ENCODE data around the gene SLC8A1.

The SLC8A1 gene

DNA sequence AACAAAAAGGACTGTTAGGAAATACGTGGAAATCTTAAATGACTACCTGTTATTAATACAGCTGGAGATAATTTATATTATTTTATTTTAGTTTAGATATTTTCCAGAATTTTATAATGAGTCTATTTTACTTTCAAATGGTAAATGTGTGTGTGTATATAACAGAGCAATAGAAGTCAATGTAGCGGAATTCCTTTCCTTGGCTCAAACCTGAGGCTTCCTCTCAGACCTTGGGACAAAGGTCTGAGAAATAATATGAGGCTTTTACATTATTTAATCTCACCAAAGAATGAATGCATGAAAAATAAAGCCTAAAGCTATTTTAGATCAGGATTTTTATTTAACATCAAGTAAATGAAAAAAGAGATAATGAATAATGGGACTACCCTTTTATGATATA is 65.7 kb downstream of the SLC8A1 start:
- no peak for DNase-seq (ENCODE audit: low spot score)

DNA sequence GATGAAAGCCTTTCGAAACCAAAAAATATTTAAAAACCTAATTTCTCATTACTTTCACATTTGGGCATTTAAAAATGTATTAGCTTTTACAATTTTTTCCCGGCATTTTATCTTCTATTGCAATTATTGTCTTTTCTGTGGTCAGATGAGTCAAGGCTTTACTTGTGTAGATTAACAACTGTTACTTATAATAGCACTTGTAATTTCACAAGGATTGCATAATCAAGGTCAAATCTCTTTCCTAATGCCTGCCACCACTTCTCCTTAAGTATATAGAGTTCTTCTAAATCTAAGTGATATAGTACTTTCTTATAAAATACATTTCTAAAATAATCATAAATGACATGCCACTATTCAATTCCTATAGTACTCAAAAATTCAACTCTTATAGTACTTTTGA is 67.2 kb downstream of the SLC8A1 start:
- peak; percentile 30 for DNase-seq (ENCODE audit: low spot score)

DNA sequence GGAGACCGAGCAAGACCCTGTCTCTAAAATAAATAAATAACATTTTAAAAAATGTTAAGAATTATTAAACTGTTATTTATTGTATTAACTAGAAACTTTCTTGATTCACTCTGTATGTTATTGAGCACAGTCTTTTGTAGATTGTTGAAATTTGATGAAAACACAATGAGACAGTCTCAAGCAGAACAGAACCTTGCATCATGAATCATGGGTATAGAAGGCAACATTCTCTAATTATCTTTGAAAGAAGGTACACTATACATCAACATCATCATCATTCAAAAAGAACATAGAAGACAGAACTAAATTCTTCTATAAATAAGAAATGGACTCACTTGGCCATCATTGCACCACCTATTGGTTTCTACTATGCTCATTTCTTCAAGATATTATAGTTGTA is 67.7 kb downstream of the SLC8A1 start:
- no peak for DNase-seq (ENCODE audit: low spot score)

DNA sequence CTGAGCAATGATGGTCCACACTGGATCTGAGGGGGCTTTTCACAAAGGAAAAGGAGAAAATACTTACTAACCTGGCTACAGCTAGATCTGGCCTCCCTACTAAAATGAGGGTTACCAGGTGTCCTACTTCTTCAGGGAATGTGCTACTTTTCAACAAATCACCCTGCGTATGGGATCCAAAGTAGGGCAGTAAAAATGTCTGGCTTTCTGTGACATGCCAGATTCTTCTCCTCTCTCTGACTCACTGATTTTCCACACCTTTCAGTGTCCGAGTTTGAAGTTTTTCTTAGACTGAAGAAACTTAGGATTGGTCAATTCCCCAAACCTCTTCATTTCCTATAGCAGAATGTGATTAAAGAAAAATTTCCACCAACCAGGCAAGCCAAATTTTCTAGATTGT is 71.2 kb downstream of the SLC8A1 start:
- no peak for DNase-seq (ENCODE audit: low spot score)

DNA sequence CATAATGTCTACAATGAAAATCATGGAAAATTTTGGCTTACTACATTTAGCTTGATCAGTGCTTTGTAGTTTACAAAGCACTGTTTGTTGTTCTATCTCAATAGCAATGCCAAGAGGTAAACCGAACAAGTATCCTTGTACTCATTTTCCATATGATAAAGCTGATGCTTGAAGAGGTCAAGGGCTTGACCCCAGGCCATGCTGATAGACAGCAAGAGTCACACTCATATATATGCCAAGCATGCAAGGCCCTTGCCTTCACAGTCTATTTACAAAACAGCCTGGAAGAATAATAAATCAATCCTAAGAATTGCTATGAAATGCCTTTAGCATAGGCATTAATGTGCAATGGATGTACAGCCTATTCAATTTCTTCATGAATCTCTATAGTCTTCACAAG is 71.8 kb downstream of the SLC8A1 start:
- no peak for DNase-seq (ENCODE audit: low spot score)

DNA sequence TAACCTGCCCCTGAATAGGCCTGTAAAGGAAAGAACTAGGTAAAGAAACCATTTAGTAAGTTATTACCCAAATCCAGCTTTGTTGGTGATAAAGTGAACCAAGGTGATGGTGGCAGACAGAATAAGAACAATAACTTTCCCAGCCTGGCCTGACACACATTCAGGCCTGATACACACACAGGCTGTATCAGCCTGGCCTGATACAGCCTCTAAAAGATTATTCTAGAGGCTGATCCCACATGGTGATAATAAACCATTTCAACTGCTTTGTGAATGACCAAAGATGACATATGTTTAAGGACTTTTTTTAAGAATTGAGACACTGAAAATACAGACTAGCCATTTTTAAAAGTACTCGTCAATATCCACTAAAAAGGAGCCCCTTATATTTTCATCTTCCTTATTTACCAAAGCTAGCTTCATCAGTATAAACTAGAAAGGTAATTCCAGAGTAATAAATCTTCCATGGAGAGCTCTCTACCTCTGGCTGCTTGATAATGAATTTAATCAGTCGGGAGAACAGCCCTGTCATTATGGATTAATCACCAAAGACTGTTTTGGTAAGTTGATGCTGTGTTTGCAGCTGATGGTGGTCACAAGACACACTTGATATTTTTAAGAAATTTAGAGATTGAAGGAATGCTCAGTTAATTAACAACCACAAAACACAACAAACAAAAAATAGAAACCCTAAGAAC is 77.2 kb downstream of the SLC8A1 start:
- no peak for DNase-seq (ENCODE audit: low spot score)

DNA sequence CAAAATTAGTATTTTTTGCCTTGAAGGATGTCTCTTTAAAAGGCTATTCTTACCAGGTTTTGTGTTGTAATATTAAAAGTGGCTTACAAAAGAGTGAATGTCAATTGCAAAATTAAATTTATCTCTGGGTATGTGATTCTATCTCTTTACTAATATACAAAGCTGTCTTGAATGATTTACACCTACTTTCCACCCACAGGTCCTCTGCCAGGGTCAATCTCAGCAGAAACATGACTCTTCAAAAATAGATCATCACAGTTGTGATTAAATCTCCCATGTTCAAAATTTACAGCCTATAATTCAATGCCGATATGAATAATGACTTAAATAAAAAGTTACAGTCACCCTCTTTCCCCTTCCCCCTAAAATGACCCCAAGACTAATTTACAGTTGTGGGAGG is 78.8 kb downstream of the SLC8A1 start:
- no peak for DNase-seq (ENCODE audit: low spot score)

DNA sequence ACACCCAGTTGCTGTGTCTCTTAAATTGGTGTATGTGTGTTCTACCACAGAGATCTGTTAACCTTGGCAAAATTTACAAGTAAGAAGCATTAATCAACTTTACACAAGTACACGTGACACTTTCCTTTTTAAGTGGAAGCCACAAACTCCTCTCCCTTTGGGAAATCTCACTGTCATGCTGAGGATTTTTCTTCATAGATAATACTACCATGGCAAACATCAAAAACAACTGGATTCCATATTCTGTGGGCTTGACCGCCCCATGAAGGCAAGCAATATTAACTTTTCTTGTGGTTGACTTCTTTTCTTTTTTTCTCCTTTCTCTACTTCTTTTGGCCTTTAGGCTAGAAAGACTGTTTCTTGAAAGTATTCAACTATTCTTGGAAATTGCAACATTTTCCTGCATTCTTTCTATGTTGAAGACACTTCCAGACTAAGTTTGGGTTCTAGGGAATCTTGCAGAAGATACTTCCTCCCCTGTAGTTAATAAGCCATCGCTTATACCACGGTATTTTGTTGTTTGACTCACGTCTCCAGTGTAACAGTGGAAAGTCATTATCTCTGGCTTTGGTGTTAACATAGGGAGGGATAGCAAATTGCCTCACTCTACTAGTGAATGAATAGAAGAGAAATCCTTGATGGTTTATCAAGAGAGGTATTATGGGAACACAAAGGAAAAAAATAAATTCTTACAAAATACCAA is 79.5 kb downstream of the SLC8A1 start:
- DNase-seq (ENCODE audit: low spot score) = no peak

DNA sequence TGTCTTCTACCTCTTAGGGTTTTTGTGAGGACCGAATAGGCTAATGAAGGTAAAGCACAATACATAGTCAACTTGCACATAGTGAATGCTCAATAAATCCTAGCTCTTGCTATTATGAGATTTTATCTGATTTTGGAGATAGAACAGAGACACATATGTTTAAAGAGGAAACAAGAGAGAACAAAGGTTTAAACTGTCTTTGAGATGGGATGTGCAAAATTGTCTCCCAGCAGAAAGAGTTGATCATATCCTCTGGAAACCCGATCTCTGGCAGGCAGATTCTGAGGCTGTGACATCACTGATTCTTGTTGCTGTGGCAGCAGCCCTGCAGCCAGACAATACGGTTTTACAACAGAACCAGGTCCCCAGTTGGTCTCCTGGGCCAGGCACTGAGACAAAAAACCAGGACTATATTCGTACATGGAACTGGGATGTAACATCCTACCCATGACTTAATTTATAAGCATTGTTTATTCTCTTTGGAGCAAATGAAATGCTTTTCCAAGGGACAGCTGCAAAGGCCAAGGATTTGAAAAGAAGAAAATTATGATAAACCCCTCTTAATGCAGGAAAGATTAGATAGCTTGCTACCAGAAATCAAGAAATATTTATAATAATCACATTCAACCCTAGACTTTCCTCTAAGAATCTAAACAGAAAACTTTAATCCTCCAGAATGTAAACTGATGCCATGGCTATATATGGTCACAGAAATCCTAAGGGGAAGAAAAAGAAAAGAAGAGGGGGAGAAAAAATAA is 80.2 kb downstream of the SLC8A1 start:
- peak; percentile 61 for DNase-seq (ENCODE audit: low spot score)

DNA sequence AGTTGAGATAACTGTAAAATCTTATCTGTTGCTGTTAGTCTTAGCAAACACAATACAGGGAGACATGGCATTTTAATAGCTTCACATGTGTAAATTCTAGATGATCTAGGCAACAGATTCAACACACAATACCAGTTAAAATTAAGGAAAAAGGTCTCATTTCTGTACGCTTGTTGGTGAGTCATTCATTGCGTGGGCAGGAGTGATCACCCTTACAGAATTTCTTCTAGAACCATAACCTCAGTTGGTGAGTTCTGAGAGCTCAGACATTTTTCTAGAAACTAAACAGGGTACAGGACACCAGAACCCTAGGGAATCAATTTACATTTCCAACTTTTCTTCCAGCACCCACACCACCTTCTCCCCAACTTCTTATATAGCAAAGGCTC is 81.9 kb downstream of the SLC8A1 start:
- DNase-seq (ENCODE audit: low spot score) = peak; percentile 17

DNA sequence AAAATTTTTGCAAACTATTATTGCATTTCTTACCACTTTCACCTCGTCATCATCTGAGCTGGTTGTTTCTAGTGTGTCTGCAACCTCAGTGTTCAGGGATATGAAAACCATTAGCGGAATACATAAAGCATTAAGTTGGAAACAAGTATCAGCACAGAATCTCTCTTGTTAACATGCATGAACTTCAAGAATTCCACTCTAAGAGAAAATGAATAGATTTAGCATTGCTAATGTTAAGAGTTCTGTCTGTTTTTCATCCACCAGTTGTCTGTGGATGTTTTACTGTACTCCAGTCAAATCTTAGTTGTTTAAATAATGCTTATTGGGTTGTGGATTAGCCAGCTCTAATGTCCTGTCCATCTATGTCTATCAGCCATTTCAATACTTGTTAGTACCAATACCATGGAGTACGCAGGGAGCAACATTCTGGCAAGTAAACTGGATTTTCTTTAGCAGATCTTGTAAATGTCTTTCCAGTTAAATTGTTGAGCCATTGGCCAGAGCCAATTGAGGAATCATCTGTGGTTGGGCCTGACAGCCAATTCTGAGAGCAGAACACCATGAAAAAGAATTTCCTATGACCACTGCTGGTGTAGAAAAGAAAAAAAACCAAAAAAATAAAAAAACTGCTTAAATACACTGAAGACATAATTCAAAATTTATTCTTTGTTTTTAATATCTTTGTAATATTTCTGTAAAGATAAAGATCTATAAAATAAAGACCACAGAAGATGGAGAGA is 82.5 kb downstream of the SLC8A1 start:
- no peak for DNase-seq (ENCODE audit: low spot score)

DNA sequence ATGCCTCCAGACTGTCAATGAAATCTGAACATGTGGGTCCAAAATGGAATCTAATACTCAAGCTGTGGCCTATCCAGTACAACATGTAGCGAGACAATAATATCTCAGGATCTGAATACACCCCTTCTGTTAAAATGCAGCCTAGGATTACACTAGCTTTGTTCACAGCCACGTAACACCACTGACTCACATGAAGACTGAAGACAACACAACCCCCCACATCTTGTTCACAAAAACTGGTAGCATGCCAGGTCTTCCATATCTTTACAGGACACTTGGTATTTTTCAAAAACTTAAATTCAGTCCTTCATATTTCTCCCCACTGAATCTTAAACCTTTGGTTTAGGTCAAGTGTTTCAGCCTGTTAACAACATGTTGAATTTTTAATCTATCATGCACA is 84.2 kb downstream of the SLC8A1 start:
- DNase-seq (ENCODE audit: low spot score) = peak; percentile 35

DNA sequence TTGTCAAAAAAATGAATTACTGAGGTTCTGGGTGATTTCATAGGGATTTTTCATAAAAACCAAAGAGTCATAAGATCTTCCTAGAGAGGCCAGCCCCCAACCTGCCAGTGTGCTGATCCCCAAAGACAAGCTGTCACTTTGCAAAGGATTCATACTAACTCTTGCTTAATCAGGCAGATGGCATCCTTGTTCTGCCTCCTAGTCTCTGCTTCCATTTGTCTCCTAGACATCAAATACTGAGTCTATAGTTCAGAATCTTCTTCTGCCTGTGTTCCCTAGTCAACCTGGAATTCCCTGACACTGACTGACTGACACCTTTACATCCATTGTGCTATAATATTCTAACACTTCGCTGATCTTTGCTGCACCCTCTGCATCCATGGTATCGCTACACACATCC is 84.9 kb downstream of the SLC8A1 start:
- DNase-seq (ENCODE audit: low spot score) = no peak

DNA sequence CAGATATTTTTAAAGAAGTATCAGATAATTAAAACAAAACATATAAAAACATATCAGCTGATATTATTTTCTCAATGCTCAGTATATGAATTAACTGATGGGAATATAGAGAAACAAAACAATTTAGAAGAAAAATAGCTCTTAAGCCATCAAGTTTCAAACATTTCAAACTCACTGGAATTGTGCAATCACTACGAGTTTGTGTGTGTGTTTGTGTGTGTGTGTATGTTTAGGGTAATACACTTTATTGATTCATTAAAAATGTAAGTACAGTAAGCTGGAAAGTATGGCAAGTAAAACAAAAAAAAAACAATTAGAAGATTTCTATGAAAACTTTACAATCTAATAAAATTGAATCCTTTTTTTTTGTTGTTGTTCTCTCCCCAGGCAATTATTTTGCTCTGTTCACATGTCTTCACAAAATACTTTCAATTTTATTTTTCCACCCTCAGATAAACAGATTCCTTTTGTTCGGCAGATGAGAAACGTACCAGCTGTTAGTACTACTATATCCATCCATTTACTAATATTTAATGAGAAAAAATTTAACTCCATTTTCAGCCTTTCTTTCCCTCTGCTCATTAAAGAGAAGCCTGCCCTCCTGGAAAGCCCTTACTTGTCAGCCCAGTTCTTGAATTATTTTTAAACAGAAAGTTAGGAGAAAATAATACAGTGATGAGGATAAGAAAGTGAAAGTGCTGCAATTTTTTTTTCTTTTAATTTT is 87.6 kb downstream of the SLC8A1 start:
- no peak for DNase-seq (ENCODE audit: low spot score)

DNA sequence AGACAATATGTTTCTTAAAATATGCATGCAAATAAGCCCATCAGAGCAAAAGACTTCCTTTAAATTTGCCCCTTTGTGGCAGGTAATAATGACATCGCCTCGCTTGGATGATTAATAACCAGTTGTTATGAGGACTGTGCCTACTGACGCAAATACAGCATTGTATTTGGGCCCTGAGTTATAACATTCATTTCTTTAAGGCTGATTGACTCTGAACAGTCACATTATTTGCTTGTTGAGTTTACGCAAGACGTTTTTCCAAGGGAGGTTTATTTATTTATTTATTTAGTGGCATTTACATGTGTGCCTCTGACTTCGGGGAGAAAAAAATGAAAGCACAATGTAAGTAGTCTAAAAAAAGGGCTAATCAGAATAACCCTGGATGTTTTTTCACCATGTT is 88.3 kb downstream of the SLC8A1 start:
- peak; percentile 73 for DNase-seq (ENCODE audit: low spot score)

DNA sequence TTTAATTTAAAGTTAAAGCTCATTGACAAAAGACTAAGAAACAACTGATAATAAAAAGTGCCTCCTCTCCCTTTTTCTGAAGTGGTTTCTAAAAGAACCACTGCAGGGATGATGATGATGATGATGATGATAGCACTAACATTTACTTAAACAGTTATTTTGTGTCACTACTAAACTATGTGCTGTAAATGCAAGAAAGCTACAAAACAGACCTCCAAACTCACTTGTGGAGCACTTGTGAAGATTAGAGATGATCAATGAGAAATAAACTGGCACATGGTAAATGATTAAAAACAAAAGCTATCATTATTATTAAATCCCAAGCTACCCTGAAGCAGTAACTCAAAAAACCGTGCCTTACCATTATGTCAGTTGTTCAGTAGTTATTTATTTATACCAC is 88.7 kb downstream of the SLC8A1 start:
- no peak for DNase-seq (ENCODE audit: low spot score)

DNA sequence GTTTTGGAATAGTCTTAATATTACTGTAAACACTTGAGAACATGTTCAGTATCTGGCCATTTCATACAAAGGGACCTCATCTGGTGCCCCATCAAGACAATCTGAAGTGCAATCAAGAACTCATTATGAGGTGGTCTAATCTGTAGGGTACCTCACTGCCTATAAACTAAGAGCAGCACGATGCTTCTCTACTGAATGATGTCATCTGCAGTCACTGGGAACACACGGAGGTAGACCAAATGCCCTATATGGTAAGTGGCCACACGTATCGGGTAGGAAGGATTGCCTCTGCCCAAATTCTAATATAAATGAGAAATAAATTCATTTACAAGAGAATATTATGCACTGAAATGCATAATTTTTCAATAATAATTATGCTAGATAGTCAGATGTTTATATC is 90.4 kb downstream of the SLC8A1 start:
- no peak for DNase-seq (ENCODE audit: low spot score)

DNA sequence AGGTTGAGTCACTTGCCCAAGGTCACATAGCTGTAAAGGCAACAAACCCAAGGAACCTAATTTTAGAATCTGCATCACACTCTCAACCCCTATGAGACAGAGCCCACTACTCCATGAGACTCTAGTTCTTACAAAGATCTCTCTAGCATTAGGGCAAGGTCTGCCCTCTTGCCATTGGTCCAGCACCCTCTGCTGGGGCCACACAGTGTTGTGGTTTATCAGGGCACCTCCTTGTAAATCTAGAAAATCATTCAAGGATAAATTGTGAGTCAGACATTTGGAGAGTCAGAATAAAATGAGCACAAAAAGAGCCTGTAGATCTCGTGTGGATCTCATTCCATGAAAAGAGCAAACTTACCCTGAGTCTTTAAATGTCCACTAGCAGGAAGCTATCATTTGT is 91.2 kb downstream of the SLC8A1 start:
- peak; percentile 79 for DNase-seq (ENCODE audit: low spot score)

DNA sequence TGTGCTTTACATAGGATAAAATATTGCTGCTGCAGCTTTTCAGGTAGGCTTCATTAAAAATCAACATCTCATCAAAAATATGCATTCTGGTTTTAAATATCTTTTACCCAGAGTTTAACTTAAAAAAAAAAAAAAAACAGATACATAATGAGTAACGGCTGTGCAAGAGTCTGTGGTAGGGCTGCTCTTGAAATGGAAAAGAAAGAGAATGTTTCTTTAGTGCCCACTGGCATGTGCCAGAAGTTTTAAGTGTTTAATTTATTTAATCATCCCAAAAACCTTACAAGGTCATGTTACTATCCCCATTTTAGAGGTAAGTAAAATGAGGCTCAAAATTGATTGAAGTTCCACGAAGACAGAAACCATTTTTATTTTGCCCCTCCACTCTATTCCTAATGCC is 92.1 kb downstream of the SLC8A1 start:
- DNase-seq (ENCODE audit: low spot score) = no peak

DNA sequence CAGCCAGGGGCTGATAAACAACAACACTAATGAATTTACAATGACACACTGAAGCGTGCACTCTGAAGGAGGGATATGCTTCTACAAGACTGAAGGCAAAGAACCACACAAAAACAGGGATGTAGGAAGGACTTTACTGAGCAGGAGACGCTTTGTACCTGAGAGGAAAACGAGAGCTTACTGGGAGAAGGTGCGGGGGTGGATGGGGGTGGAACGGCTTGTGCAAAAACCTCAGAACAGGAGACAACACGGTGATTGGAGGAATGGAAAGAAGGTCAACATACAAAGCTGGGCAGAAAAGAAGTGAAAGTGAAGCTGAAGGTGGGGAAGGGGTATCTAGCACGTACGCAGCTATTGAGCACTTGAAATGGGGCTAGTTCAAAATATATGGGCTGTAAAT is 93.1 kb downstream of the SLC8A1 start:
- no peak for DNase-seq (ENCODE audit: low spot score)

DNA sequence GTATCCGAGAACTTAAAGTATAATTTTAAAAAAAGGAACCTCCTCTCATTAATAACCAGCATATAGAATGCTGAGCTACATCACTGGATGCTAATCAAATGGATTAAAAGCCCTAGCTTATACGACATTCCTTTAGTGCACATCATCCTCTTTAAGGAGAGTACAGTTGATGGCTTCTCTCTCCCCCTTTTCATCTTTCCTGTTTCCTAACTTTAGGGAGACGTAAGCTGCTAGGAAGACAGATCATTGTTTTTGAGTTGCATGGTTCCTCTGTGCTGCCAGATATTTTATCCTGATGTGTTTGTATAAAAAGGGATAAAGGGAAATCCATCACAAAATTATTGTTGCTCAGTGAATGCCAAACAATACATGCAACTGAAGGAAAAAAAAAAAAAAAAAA is 94.2 kb downstream of the SLC8A1 start:
- DNase-seq (ENCODE audit: low spot score) = no peak

DNA sequence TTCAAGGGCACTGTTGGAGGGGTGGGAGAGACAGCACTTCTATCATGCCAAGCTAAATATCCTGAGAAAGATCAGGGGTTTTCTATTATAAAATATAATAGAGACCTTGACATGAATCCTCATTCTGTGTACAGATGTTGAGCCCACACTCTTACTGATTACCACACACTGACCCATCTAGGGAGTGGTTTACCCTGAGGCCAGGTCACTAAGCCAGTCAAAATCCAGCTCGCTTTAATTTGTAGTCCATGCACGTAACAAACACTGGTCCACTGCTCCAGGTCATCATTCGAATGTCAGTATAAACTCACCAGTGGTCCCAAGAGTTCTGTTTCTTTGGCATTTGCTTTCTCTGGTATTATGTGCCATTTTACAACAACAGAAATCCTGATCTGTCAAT is 96.4 kb downstream of the SLC8A1 start:
- no peak for DNase-seq (ENCODE audit: low spot score)

Data from kidney tubule cell (primary cell).